CD1c-positive myeloid dendritic cell (primary cell): ENCODE data around the gene NBPF6.
"Not testable (repeated sequence)": the region's sequence is repeated elsewhere in the genome, so short reads cannot be mapped to it uniquely, and the experiment has no call there.

Experiments used
- DNase-seq: peaks from one replicate; pipeline ENCODE4 v3.0.0-alpha.2; 2016; ENCODE audit errors: extremely low spot score

The NBPF6 gene

DNA sequence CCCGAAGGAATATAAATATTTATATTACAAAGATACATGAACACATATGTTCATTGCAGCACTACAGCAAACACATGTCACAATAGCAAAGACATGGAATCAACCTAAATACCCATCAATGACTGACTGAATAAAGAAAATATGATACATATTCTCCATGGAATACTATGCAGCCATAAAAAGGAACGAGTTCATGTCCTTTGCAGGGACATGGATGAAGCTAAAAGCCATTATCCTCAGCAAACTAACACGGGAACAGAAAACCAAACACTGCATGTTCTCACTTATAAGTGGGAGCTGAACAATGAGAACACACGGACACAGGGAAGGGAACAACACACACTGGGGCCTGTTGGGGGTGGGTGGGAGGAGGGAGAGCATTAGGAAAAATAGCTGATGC lies 46.7 kb downstream of the NBPF6 start:
- not testable (repeated sequence) for DNase-seq

DNA sequence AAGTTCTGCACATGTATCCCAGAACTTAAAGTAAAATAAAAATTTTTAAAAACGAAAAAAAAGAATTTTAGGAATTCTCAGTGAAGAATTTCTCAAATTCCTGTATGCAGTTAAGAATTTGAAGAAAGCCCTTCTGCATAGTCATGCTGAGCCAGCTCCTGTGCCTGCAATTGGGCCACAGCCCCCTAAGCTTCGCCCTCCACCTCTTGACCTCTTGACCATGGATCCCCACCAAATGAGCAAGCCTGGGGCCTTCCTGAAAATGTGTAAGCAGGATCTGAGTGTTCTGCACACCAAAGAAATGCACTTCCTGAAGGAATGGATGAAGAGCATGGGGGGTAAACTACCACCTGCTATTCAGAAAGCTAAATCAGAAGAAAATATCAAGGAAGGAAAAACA lies 52.0 kb downstream of the NBPF6 start:
- no peak for DNase-seq

DNA sequence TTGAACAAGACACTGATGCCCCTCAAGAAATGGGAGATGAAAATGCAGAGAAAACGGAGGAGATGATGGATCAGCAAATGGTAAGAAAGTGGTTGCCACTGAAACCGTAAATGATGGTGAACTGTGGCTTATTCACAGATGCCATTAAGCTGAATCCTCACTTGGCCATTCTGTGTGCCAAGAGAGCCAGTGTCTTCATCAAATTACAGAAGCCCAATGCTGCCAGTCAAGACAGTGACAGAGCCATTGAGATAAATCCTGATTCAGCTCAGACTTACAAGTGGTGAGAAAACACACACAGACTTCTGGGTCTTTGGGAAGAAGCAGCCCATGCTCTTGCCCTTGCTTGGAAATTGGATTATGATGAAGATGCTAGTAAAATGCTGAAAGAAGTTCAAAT lies 52.5 kb downstream of the NBPF6 start:
- DNase-seq = no peak

DNA sequence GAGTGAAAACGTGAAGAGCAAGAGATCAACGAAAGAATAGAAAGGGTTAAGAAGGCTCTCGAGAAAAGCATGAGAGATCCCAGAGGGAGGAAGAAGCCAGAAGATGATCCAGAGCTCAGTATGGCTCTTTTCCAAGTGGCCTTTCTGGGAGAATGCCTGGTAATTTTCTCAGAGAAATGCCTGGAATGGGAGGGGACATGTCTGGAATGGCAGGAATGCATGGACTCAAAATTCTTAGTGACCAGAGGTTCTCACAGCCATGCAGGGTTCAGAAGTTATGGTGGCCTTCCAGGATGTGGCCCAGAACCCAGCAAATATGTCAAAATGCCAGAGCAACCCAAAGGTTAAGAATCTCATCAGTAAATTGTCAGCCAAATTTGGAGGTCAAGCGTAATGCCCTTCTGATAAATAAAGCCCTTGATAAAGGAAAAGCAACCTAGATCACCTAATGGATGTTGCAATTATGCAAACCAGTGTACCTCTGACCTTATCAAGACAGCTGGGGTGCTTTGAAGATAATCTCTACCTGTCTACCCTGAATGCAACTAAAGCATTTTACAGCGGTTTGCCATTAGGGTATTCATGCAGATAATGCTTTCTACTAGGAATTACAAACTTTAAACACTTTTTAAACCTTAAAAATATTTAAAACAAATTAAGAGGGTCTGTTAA lies 53.1 kb downstream of the NBPF6 start:
- no peak for DNase-seq

DNA sequence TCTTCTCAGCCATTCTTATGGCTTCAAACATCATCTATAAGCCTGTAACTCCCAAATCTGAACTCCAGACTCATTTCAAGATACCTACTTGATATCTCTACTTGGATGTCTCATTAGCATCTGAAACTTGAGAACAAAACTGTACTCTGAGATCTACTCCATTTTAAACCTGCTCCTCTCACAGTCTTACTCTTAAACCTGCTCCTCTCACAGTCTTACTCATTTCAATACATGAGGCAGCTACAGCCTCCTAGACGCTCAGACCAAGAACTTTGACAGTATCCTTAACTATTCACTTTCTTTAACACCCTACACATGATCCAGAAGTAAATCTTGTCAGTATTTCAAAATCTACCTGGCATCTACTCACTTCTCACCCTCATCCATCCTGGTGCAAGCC lies 54.3 kb downstream of the NBPF6 start:
- DNase-seq = no peak

DNA sequence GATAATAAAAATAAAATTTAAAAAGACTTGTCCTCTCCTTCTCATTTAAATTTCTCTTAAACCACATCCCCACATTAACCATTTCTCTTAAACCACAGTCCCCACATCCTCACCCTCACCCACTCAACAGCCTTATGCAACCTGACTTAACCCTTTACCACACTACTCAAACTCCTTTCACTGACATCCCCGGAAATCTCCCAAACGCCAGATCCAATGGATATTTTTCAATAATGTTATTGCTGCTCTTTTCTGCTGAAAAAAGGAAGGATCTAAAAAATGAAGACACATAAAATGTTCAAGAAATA lies 55.6 kb downstream of the NBPF6 start:
- peak; percentile 24 for DNase-seq

DNA sequence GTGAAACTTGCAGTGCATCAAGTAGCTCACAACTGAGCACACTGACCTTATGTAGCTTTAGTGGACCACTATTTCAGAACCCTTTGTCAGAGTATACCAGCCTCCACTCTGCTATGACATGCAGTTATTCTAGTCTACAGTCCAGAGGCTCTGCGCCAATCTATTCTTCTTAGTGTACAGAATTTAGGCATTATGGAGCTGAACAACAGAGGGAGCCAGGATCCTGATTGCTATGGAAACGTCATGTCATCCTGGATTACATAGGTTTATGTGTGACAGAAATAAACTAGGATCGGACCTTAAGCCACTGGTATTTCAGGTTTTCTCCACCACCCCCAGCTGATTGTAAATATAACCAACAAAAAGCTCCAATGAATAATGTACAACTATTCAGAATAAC lies 61.6 kb downstream of the NBPF6 start:
- no peak for DNase-seq

DNA sequence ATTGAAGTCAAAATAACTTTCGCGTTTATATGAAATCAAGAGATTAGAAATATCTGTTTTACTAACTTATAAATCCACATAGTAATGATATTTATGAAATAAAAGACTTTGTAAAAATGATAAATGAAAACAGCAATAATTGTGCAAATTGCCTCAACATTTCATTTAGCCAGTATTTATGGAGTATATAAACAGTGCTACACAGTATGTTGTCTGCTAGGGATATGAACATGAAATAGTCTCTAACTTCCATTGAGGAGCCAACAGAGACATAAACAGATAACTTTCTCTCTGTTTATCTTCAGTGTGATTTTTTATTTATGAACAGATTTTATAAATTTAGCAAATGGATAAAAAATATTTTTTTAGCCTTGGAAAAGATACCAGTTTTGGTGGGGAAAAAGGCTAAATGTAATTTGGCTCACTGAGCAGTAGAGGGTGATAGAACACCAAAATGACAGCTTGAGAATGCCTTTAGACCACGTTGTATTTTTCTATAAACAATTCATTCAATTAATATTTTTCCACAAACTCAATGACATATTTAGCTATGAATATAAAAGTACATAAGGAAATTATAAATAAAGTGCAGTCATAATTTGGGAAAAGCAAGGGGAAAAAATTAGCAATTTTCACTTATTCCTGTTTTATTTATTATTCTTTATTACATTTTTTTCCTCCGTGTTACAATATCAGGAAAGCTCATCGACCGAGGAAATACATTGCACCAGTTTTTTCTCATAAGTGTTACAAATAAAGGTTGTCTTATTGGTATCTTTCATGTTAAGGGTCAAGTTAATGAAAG lies 62.3 kb downstream of the NBPF6 start:
- DNase-seq = peak; percentile 73

DNA sequence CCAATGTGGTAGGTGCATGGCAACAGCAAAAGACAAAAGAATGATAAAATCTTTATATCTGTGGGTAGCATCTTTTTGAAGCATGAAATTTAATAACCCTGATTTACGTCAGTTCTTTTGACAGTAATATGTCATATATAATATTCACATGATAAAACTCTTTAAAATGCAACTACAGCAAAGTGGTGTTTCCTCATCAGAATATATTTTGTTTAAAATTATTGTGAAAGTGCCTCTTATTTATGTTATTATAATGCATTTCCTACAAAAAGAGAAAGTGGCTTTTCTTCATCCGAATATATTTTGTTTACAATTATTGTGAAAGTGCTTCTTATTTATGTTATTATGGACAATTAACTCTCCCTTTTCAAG lies 62.9 kb downstream of the NBPF6 start:
- DNase-seq = no peak

DNA sequence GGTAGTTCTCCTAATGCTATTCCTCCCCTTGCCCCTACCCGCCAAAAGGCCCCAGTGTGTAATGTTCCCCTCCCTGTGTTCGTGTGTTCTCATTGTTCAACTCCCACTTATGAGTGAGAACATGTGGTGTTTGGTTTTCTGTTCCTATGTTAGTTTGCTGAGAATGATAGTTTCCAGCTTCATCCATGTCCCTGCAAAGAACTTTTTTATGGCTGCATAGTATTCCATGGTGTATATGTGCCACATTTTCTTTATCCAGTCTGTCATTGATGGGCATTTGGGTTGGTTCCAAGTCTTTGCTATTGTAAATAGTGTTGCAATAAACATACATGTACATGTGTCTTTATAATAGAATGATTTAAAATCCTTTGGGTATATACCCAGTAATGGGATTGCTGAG lies 63.8 kb downstream of the NBPF6 start:
- DNase-seq = not testable (repeated sequence)

DNA sequence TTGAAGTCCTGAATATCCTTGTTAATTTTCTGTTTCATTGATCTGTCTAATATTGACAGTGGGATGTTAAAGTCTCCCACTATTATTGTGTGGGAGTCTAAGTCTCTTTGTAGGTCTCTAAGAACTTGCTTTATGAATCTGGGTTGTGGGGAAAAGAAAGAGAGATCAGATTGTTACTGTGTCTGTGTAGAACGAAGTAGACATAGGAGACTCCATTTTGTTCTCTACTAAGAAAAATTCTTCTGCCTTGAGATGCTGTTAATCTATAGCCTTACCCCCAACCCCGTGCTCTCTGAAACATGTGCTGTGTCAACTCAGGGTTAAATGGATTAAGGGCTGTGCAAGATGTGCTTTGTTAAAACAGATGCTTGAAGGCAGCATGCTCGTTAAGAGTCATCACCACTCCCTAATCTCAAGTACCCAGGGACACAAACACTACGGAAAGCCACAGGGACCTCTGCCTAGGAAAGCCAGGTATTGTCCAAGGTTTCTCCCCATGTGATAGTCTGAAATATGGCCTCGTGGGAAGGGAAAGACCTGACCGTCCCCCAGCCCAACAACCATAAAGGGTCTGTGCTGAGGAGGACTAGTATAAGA lies 67.3 kb downstream of the NBPF6 start:
- DNase-seq = not testable (repeated sequence)
